Effector memory CD4-positive, alpha-beta T cell (primary cell): ENCODE data around the gene CA5A.
A peak's percentile ranks its signal among the peaks of the same experiment; 100 is the strongest.

Experiments
- DNase-seq, 3 donors: peaks; one replicate each; pipeline ENCODE4 v3.0.0-alpha.2; 2020
- H3K27ac ChIP-seq: 2 replicates; pipeline ENCODE4 v1.7.0; 2013; ENCODE audit warnings: mild to moderate bottlenecking, low read length, moderate library complexity; ENCODE audit not compliant: insufficient read depth, poor library complexity, severe bottlenecking
- H3K27me3 ChIP-seq: replicated peaks from 2 replicates; pipeline ENCODE4 v1.7.0; 2013; ENCODE audit warnings: mild to moderate bottlenecking, low read length; ENCODE audit not compliant: insufficient read depth, control insufficient read depth, poor library complexity, severe bottlenecking
- H3K36me3 ChIP-seq: 2 replicates; pipeline ENCODE4 v1.7.0; 2013; ENCODE audit warnings: mild to moderate bottlenecking, low read length, moderate library complexity; ENCODE audit not compliant: control insufficient read depth, insufficient read depth
- H3K4me1 ChIP-seq: 2 replicates; pipeline ENCODE4 v1.7.0; 2013; ENCODE audit warnings: low read length, mild to moderate bottlenecking; ENCODE audit not compliant: control insufficient read depth, insufficient read depth, poor library complexity, severe bottlenecking
- H3K4me3 ChIP-seq: 2 replicates; pipeline ENCODE4 v1.7.0; 2013; ENCODE audit warnings: low read length, low read depth, mild to moderate bottlenecking; ENCODE audit not compliant: insufficient read depth, poor library complexity, severe bottlenecking
- H3K9me3 ChIP-seq: 2 replicates; pipeline ENCODE4 v1.7.0; 2013; ENCODE audit warnings: mild to moderate bottlenecking, low read length, moderate library complexity; ENCODE audit not compliant: control insufficient read depth

CA5A gene

DNA sequence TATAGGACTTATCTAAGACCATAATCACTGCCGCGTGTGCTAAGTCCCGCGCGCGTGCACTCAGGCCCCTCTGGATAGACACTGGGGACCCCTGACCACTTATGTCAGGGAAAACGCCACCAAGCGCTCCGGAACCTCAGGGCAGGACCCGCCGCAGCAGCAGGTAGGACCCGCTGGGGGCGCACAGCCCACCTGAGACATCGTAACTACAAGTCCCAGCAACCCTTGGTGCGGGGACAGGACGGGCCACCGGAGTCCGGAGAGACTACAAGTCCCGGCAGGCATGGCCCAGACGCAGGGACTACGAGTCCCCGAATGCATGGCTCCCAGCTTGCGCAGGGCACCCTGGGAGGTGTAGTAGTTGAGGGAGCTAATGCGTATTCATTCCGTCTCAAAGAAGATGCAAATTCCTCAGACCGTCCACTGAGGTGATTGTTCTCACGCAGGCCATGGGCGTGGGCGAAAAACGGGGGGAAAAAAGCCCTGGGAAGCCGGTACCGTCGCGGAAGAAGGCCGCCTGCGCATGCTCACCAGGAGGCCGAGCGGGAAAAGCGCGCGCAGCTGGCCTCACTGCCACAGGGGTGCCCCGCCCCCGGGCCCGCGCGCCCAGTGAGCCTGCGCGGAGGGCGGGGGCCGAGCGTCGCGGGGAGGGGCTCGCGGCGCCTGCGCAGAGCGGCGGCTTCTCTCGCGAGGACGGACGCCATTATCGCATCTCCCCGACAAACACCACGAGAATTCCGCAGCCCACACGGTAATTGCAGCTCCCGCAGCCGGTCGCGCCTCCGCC lies 14.6 kb upstream of the CA5A start, which contains the start of gene BANP:
TSS of gene BANP (plus strand) at position 670 of the 787 bp plus-strand sequence. CDS start 23,682 bp downstream, outside the sequence.
- DNase-seq: peak; percentile 93 to 97 (median 96)
- Histone ChIP-seq H3K27me3 (no peaks in the 10 kb centered on the region), H3K9me3 (no peaks in the 10 kb centered on the region), H3K27ac (peak within 1 kb of the TSS; percentile 92), H3K36me3 (no peaks in the 10 kb centered on the region), H3K4me3 (peak within 1 kb of the TSS; percentile 67), H3K4me1 (peaks cover 27% of the 10 kb centered on the region)

DNA sequence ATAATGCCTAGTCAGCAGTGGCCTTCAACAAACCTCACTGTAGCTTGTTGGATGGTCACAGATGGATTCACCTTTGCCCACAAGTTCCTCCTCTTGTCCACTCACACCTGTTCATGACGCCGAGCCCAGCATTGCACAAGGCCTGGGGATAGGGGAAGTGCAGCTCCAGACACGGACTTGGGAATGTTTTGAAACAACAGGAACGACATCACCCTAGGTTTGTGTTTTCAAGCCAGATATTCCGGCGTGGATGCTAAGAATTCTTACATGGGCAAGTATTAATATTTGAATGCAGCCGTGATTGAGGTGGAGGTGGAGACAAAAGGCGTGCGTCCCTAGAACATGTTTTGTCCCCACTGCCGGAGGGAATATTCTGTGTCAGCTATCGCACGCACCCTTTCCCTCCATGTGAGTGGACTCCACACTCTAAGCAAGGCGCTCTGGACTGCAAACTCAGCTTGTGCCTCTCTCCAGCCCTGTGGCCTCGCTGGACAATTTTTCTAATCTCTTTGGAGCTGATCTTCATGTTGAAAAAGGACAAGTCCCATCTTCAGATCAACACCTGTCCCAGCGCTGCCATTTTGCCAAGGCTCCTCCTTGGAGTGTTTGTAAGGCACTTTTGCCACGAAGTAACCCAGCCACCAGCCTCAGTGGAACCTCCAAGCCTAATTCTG lies 12.9 kb upstream of the CA5A start:
- no peak for DNase-seq
- no peak overlapping the region for H3K4me3 ChIP-seq
- H3K36me3 ChIP-seq: no peaks in the 10 kb centered on the region
- H3K27me3 ChIP-seq: no peaks in the 10 kb centered on the region
- H3K9me3 ChIP-seq: no peaks in the 10 kb centered on the region
- H3K27ac ChIP-seq: no peak overlapping the region
- peaks cover 14% of the 10 kb centered on the region for H3K4me1 ChIP-seq

DNA sequence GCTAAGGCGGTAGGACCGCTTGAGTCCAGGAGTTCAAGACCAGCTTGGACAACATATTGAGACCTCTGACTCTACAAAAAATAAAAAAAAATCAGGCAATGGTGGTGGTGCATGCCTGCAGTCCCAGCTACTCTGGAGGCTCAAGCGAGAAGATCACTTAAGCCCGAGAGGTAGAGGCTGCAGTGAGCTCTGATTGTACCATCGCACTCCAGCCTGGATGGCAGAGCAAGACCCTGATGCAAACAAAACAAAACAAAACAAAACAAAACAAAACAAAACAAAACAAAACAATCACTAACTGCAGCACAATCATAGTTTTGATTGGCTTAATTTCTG lies 12.4 kb upstream of the CA5A start:
- Histone ChIP-seq H3K36me3 (no peaks in the 10 kb centered on the region), H3K4me3 (no peak overlapping the region), H3K27ac (no peak overlapping the region), H3K27me3 (no peaks in the 10 kb centered on the region), H3K4me1 (peaks cover 14% of the 10 kb centered on the region), H3K9me3 (no peaks in the 10 kb centered on the region)
- no peak for DNase-seq

DNA sequence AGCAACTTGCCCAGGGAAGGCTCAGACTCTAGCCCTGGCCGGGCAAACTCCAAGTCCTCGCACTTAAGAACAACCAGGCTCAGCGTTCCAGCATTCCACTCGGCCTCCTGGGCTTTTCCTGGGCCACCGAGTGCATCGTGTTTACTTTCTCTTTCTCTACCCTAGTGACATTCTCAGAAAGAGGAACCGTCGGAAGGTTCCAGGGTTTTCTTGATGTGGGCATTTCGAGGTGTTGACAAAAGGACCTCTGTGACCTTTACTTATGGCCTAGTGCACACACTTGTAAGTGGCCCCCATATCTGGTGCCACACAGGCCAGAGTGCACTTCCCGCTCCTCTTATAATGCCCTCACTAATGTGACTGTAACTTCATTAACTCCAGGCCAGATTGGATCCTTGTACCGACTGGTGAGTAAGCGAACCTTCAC lies 11.8 kb upstream of the CA5A start:
- Histone ChIP-seq H3K4me1 (peaks cover 14% of the 10 kb centered on the region), H3K4me3 (no peak overlapping the region), H3K27me3 (no peaks in the 10 kb centered on the region), H3K36me3 (no peaks in the 10 kb centered on the region), H3K27ac (no peak overlapping the region), H3K9me3 (no peaks in the 10 kb centered on the region)
- DNase-seq: no peak

DNA sequence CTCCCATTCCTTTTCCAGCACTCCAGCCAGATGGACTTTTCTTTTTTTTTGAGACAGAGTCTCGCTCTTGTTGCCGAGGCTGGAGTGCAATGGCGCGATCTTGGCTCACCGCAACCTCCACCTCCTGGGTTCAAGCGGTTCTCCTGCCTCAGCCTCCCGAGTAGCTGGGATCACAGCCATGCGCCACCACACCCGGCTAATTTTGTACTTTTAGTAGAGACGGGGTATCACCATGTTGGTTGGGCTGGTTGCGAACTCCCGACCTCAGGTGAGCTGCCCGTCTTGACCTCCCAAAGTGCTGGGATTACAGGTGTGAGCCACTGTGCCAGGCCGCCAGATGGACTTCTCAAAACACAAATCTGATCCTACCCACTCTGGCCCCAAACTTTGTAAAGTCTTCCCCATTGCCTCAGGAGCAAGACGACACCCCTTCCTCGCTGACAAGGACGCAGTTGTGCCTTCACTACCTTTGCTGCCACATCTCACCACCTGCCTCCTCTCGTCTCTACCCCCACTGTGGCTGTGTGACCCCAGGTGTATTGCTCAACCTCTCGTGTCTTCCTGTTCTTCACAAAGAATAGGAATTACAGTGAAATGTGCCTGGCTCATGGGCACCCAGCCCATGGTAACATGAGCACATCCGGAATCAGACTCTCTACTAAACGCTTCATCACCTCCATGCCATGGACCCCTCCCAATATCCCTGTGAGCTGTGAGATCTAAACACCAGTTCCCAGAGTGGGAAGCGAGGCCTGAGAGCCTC lies 11.2 kb upstream of the CA5A start:
- Histone ChIP-seq H3K4me1 (peaks cover 9% of the 10 kb centered on the region), H3K27me3 (no peaks in the 10 kb centered on the region), H3K27ac (no peak overlapping the region), H3K36me3 (no peaks in the 10 kb centered on the region), H3K9me3 (no peaks in the 10 kb centered on the region), H3K4me3 (no peak overlapping the region)
- no peak for DNase-seq

DNA sequence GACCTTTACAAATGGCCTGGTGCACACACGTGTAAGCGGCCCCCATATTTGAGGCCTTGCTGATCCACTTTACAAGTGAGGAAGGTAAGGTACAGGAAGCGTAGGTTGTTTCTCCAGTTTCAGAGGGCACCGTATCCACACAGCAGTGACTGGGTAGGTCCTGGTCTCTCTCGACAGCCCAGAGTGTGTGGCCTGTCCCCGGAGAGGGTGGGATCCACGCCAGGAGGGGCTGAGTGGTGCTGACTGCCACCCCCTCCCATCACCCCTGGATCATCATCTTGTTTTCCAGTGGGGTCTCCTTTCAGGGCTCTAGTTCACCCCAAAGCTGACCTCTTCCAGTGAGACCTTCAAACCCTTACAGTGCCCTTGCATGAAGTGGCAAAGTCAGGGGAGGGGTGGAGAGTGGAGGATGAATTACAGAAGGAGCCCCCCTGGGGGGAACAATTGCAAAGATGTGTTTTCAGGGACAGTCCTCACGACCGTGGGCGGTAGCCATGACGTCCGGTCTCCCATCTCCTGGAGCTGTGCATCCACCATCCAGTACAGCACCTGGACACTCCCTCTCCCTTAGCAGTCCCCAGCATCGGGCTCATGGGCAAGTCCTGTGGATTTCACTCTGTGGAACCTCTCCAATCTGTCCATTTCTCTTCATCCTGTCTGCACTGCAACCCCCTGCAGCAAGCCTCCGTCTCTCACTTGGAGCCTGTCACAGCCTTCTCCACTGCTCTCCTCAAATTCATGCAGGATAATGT lies 10.4 kb upstream of the CA5A start:
- no peak for DNase-seq
- H3K27ac ChIP-seq: no peak overlapping the region
- H3K36me3 ChIP-seq: no peaks in the 10 kb centered on the region
- no peaks in the 10 kb centered on the region for H3K9me3 ChIP-seq
- H3K4me3 ChIP-seq: no peak overlapping the region
- H3K4me1 ChIP-seq: peaks cover 2% of the 10 kb centered on the region
- H3K27me3 ChIP-seq: no peaks in the 10 kb centered on the region

DNA sequence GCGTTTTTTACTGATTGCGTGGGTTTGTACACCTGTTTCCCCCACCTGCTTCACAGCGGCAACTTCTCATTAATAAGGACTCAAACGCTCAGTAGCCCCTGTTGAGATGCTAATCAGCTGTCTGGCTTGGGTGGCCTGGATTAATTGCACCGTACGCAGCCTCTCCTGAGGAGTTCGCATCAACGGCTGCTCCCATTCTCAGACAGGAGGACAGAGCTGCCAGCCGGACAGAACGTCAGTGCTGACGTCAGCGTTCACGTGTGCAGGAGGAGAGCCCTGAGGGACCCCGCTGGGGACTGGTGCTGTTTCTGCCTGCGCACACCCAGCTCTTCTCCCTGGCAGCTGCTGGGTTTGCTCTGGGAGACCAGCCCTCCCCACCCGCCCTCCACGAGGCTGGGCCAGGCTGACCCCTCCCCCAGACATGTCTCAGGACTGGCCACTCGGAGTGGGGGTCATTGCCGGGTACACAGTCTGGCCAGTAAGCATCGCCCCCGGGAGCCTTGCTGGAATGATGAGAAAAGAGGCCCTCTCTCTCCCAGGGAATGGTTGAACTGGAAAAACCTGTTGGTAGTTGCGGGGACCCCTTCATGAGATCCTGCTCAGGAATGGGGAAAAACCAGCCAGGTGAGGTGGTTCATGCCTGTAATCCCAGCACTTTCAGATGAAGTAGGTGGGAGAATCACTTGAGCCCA lies 9.2 kb upstream of the CA5A start:
- Histone ChIP-seq H3K36me3 (no peaks in the 10 kb centered on the region), H3K27ac (no peak overlapping the region), H3K4me1 (no peaks in the 10 kb centered on the region), H3K4me3 (no peak overlapping the region), H3K27me3 (no peaks in the 10 kb centered on the region), H3K9me3 (no peaks in the 10 kb centered on the region)
- no peak for DNase-seq

DNA sequence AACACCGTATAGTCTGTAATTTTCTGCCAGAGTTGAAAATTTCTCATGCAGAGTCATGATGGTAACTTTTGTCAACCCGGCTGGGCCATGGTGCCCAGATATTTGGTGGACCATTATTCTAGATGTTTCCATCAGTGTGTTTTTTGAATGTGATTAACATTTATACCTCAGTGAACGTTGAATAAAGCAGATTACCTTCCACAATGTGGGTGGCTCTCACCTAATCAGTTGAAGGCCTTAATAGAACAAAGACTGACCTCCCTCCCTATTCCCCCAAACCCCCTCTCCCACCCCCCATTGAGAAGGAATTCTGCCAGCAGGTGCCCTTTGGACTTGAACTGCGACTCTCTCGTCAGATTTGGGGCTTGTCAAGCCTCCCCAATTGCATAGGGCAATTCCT lies 6.4 kb upstream of the CA5A start:
- no peak overlapping the region for H3K4me3 ChIP-seq
- DNase-seq: no peak

More for the DNA sequence above, 6.4 kb upstream of the CA5A start:
- no peaks in the 10 kb centered on the region for H3K4me1 ChIP-seq
- no peaks in the 10 kb centered on the region for H3K9me3 ChIP-seq
- no peaks in the 10 kb centered on the region for H3K27me3 ChIP-seq
- H3K36me3 ChIP-seq: no peaks in the 10 kb centered on the region
- H3K27ac ChIP-seq: no peak overlapping the region
